Measurements from ENCODE around the gene WFDC1.

DNA sequence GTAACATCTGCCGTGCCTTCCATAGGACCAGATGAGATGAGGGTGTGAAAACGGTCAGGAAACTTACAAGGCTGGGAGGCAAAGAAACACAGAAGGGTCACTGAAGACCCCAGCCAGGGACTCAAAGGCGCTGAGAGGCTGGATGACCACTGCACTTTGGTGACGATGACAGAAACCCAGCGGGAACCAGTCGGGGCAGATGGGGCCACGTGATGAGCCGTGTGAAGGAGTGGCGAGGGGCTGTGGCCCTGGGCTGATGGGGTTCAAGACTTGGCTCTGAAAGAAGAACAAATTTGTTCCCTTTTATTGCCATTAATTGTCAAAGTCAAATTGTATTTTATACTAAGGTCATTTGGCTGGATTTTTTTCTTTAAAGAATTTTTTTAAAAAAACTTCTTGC lies 45.1 kb downstream of the WFDC1 start:
- TF ChIP-seq HDGF (IDR thresholded peaks at IDR 0.05; ENCODE audit: borderline replicate concordance) (no peak), ZNF384 (IDR thresholded peaks at IDR 0.05) (no peak), BHLHE40 (IDR thresholded peaks at IDR 0.05; ENCODE audit: borderline replicate concordance) (no peak), FOXK2 (IDR thresholded peaks at IDR 0.05) (no peak), FOXA1 (IDR thresholded peaks at IDR 0.05) (no peak), CTBP1 (IDR thresholded peaks at IDR 0.05; ENCODE audit: borderline replicate concordance) (no peak), SUZ12 (IDR thresholded peaks at IDR 0.05) (no peak), TARDBP (IDR thresholded peaks at IDR 0.05) (no peak), FOXM1 (IDR thresholded peaks at IDR 0.05; ENCODE audit: borderline replicate concordance) (no peak), SP1 (IDR thresholded peaks at IDR 0.05) (no peak)
